Esophagus muscularis mucosa (tissue), 4 donors: ENCODE results near the gene AKR1E2. TPM values are rescaled to one million over a fixed set of nuclear protein-coding genes. Genes with fewer than 3 reads are reported as not detected.

Experiments
- DNase-seq: peaks from one replicate; pipeline ENCODE4 v3.0.0-alpha.2; 2017; ENCODE audit errors: extremely low spot score
- H3K27ac ChIP-seq, 4 donors: fragments of 200-600 bp; sonication (generic); replicated peaks in 1 of 4; 1 replicate in 3 of 4; 2 replicates in 1 of 4; pipeline ENCODE4 v1.5.1; 2016 to 2019; ENCODE audit warnings: mild to moderate bottlenecking in 1 of 4
- H3K27me3 ChIP-seq, 4 donors: fragments of 200-600 bp; sonication (generic); one replicate each; pipeline versions ENCODE4 v1.5.1 to v1.6.0; 2016 to 2019
- H3K36me3 ChIP-seq, 4 donors: fragments of 200-600 bp; sonication (generic); one replicate each; pipeline ENCODE4 v1.5.1; 2016 to 2019
- H3K4me1 ChIP-seq, 4 donors: fragments of 200-600 bp; sonication (generic); one replicate each; pipeline ENCODE4 v1.5.1; 2016 to 2019
- H3K4me3 ChIP-seq, 4 donors: fragments of 200-600 bp; sonication (generic); 1 replicate in 2 of 4; 2 replicates in 2 of 4; pipeline ENCODE4 v1.5.1; 2016 to 2019; ENCODE audit warnings: mild to moderate bottlenecking in 4 of 4, moderate library complexity in 1 of 4
- H3K9me3 ChIP-seq, 4 donors: fragments of 200-600 bp; sonication (generic); 1 replicate in 3 of 4; 2 replicates in 1 of 4; pipeline ENCODE4 v1.5.1; 2016 to 2019
- CTCF ChIP-seq, 3 experiments: fragments of 200-600 bp in 2 of 3; fragments of 450-650 bp in 1 of 3; sonication (generic) in 2 of 3; IDR thresholded peaks; one replicate each; pipeline ENCODE4 v1.5.1; 2017 to 2019; ENCODE audit warnings: antibody characterized with exemption in 3 of 3, mild to moderate bottlenecking in 2 of 3, moderate library complexity in 1 of 3
- EP300 ChIP-seq: sonication (generic); formaldehyde crosslinking; IDR thresholded peaks from one replicate; pipeline ENCODE4 v1.6.1; 2017; ENCODE audit warnings: antibody characterized with exemption
- POLR2A ChIP-seq: fragments of 450-650 bp; IDR thresholded peaks from one replicate; pipeline ENCODE4 v1.6.1; 2017; ENCODE audit warnings: antibody characterized with exemption, moderate library complexity, mild to moderate bottlenecking, low read depth
- POLR2AphosphoS5 ChIP-seq, 2 donors: sonication (generic); formaldehyde crosslinking; IDR thresholded peaks; one replicate each; pipeline ENCODE4 v1.6.1; 2017; ENCODE audit warnings: antibody characterized with exemption in 2 of 2
- WGBS: methylation state at CpG from one replicate; pipeline ENCODE4 v1.1.5; 2018; 5-methylcytosine and 5-hydroxymethylcytosine counted together
- intact Hi-C: fragments of 100-400 bp; cut with DNase I; formaldehyde crosslinking; loops from one replicate; pipeline ENCODE4 v1.15.1; 2023
- total RNA-seq, 4 donors: library from RNA; depleted of rRNA; stranded (reverse); fragments of >200 nt; gene quantifications; one replicate each; pipeline versions ENCODE4 v1.1.0 to v1.2.1, GENCODE V29; 2016

Gene AKR1E2
- total RNA-seq, 4 donors from 2014 or later: 16.5 to 21.0 (median 18.0) TPM

GRCh38 chr10:4781955-4782354 is 44.1 kb upstream of the AKR1E2 start:
- intact Hi-C loops: no loop called here
- WGBS: 64% methylated on average over 3 of the region's 3 CpGs
- TF ChIP-seq POLR2AphosphoS5 (IDR thresholded peaks at IDR 0.05) (no peak), EP300 (no peak), CTCF (IDR thresholded peaks at IDR 0.05) (no peak), POLR2A (no peak)
- H3K27ac ChIP-seq: no peak overlapping the region
- H3K9me3 ChIP-seq: no peaks in the 10 kb centered on the region
- no peaks in the 10 kb centered on the region for H3K36me3 ChIP-seq
- H3K4me1 ChIP-seq: peaks cover 0 to 8% (median 6%) of the 10 kb centered on the region in 4 donors
- no peak overlapping the region for H3K4me3 ChIP-seq
- no peak for DNase-seq
- no peaks in the 10 kb centered on the region for H3K27me3 ChIP-seq

- Histone ChIP-seq H3K9me3 (no peaks in the 10 kb centered on the region), H3K27me3 (no peaks in the 10 kb centered on the region), H3K4me3 (no peak overlapping the region), H3K36me3 (no peaks in the 10 kb centered on the region), H3K27ac (no peak overlapping the region), H3K4me1 (peaks cover 0 to 8% (median 6%) of the 10 kb centered on the region in 4 donors)
- DNase-seq: no peak
- intact Hi-C loops: no loop called here
- 78% methylated on average over 8 of the region's 8 CpGs for WGBS
- TF ChIP-seq EP300 (no peak), POLR2AphosphoS5 (IDR thresholded peaks at IDR 0.05) (no peak), POLR2A (no peak), CTCF (IDR thresholded peaks at IDR 0.05) (no peak)
Observed at GRCh38 chr10:4784667-4785333, 41.2 kb upstream of the AKR1E2 start.

GRCh38 chr10:4786043-4786839 is 39.8 kb upstream of the AKR1E2 start:
- WGBS: 82% methylated on average over 12 of the region's 12 CpGs

GRCh38 chr10:4790045-4790444 is 36.0 kb upstream of the AKR1E2 start:
- 86% methylated on average over 3 of the region's 3 CpGs for WGBS
- H3K27me3 ChIP-seq: no peaks in the 10 kb centered on the region
- no peaks in the 10 kb centered on the region for H3K4me1 ChIP-seq
- TF ChIP-seq POLR2A: no peak
- no peak for TF ChIP-seq POLR2AphosphoS5 (IDR thresholded peaks at IDR 0.05)
- no peak for TF ChIP-seq CTCF (IDR thresholded peaks at IDR 0.05)
- TF ChIP-seq EP300: no peak
- no peaks in the 10 kb centered on the region for H3K9me3 ChIP-seq
- H3K27ac ChIP-seq: no peak overlapping the region
- no peak for DNase-seq
- H3K4me3 ChIP-seq: no peak overlapping the region
- no peaks in the 10 kb centered on the region for H3K36me3 ChIP-seq
- intact Hi-C loops: no loop called here

More at GRCh38 chr10:4786043-4786839, 39.8 kb upstream of the AKR1E2 start:
- TF ChIP-seq EP300: no peak
- TF ChIP-seq POLR2A: no peak
- no peak for TF ChIP-seq CTCF (IDR thresholded peaks at IDR 0.05)
- no peak for TF ChIP-seq POLR2AphosphoS5 (IDR thresholded peaks at IDR 0.05)
- H3K36me3 ChIP-seq: no peaks in the 10 kb centered on the region
- DNase-seq: no peak
- intact Hi-C loops: no loop called here
- no peaks in the 10 kb centered on the region for H3K9me3 ChIP-seq
- no peak overlapping the region for H3K4me3 ChIP-seq
- no peaks in the 10 kb centered on the region for H3K27me3 ChIP-seq
- no peak overlapping the region for H3K27ac ChIP-seq
- H3K4me1 ChIP-seq: no peaks in the 10 kb centered on the region
